GF-D8 (cell line): ENCODE results near the gene TXNL4A.
"Not testable (repeated sequence)": the region's sequence is repeated elsewhere in the genome, so short reads cannot be mapped to it uniquely, and the experiment has no call there.

Experiments used
- DNase-seq: peaks from one replicate; lab custom pipeline; 2025; lab: John Stamatoyannopoulos, UW

The TXNL4A gene

GRCh38 chr18:79988451-79989194 lies at the start of gene TXNL4A:
TXNL4A (minus strand) TSS chr18:79988563; CDS start chr18:79988392, 171 bp downstream.
- peak; percentile 71 for DNase-seq

- no peak for DNase-seq
Observed at GRCh38 chr18:80037300-80037699, 48.9 kb upstream of the TXNL4A start.

- DNase-seq: no peak
Observed at GRCh38 chr18:80035997-80036396, 47.6 kb upstream of the TXNL4A start.

GRCh38 chr18:80034852-80035406 lies 46.6 kb upstream of the TXNL4A start:
- DNase-seq: no peak

- peak; percentile 98 for DNase-seq
Observed at GRCh38 chr18:80034068-80034851, 45.9 kb upstream of the TXNL4A start, which contains the start of gene RBFA. RBFA (plus strand) TSS chr18:80034434; CDS start chr18:80034496, 62 bp downstream.

- DNase-seq: peak; percentile 58
Observed at GRCh38 chr18:80033181-80034067, 45.1 kb upstream of the TXNL4A start.

- DNase-seq: no peak
Observed at GRCh38 chr18:80029690-80030089, 41.3 kb upstream of the TXNL4A start.

GRCh38 chr18:80027719-80028118 lies 39.4 kb upstream of the TXNL4A start:
- not testable (repeated sequence) for DNase-seq

- DNase-seq: no peak
Observed at GRCh38 chr18:80026363-80026762, 38.0 kb upstream of the TXNL4A start.

GRCh38 chr18:80023173-80023572 lies 34.8 kb upstream of the TXNL4A start:
- DNase-seq: no peak

- DNase-seq: no peak
Observed at GRCh38 chr18:80022613-80023012, 34.2 kb upstream of the TXNL4A start.

GRCh38 chr18:80012714-80013113 lies 24.4 kb upstream of the TXNL4A start:
- no peak for DNase-seq

GRCh38 chr18:80011496-80012137 lies 23.3 kb upstream of the TXNL4A start:
- not testable (repeated sequence) for DNase-seq

- no peak for DNase-seq
Observed at GRCh38 chr18:80010551-80010906, 22.2 kb upstream of the TXNL4A start.

GRCh38 chr18:80009661-80010550 lies 21.5 kb upstream of the TXNL4A start:
- DNase-seq: no peak

GRCh38 chr18:80006724-80007123 lies 18.4 kb upstream of the TXNL4A start:
- no peak for DNase-seq

GRCh38 chr18:80004600-80005342 lies 16.4 kb upstream of the TXNL4A start:
- DNase-seq: no peak

GRCh38 chr18:80002468-80002867 lies 14.1 kb upstream of the TXNL4A start:
- DNase-seq: no peak

GRCh38 chr18:80000877-80001276 lies 12.5 kb upstream of the TXNL4A start:
- no peak for DNase-seq

GRCh38 chr18:79999701-80000100 lies 11.3 kb upstream of the TXNL4A start:
- not testable (repeated sequence) for DNase-seq
